B cell (primary cell): Measurements from ENCODE around the gene BANF2. TPM values are rescaled to one million over a fixed set of nuclear protein-coding genes. Genes with fewer than 3 reads are reported as not detected.
"Not testable (repeated sequence)": the region's sequence is repeated elsewhere in the genome, so short reads cannot be mapped to it uniquely, and the experiment has no call there.

Experiments used
- ATAC-seq: fragments of 200-7000 bp; cut with Tn5 transposase; one replicate; pipeline ENCODE4 v1.10.0; 2021; ENCODE audit warnings: low read depth, mild to moderate bottlenecking, moderate number of reproducible peaks, moderate library complexity
- CTCF ChIA-PET: fragments of 350-600 bp; sonication (Branson Sonifier 250); formaldehyde crosslinking; loops from one replicate; lab custom pipeline; 2021; ENCODE audit warnings: antibody characterized with exemption, inconsistent platforms; lab: Charles Lee
- POLR2A ChIA-PET: fragments of 350-600 bp; sonication (Branson Sonifier 250); formaldehyde crosslinking; loops from one replicate; lab custom pipeline; 2021; ENCODE audit warnings: antibody characterized with exemption; lab: Charles Lee
- DNase-seq: peaks from one replicate; pipeline ENCODE4 v3.0.0; 2013
- H2AFZ ChIP-seq: 2 replicates; pipeline ENCODE4 v1.6.1; 2012; ENCODE audit warnings: mild to moderate bottlenecking, low read depth, low read length; ENCODE audit not compliant: insufficient read depth, poor library complexity, severe bottlenecking
- H3K27ac ChIP-seq, 2 donors: 1 replicate in 1 of 2; 2 replicates in 1 of 2; pipeline ENCODE4 v1.5.1; 2012 to 2013; ENCODE audit warnings: low read length in 2 of 2, mild to moderate bottlenecking in 2 of 2, moderate library complexity in 1 of 2
- H3K27me3 ChIP-seq, 4 experiments: fragments of 200-600 bp in 1 of 4; sonication (generic) in 1 of 4; replicated peaks in 1 of 4; 1 replicate in 2 of 4; 2 replicates in 2 of 4; pipeline versions ENCODE4 v1.6.1 to v1.7.0; 2013 to 2016; ENCODE audit warnings: low read length in 3 of 4, mild to moderate bottlenecking in 2 of 4, mixed read lengths in 1 of 4, moderate library complexity in 1 of 4; ENCODE audit not compliant: insufficient read depth in 4 of 4, control insufficient read depth in 3 of 4; ENCODE audit errors: control extremely low read depth in 1 of 4
- H3K36me3 ChIP-seq, 2 experiments: replicated peaks in 1 of 2; 1 replicate in 1 of 2; 2 replicates in 1 of 2; pipeline versions ENCODE4 v1.6.1 to v1.7.1; 2013; ENCODE audit warnings: low read length in 1 of 2; ENCODE audit not compliant: insufficient read depth in 2 of 2, control insufficient read depth in 1 of 2; ENCODE audit errors: control extremely low read depth in 1 of 2, extremely low read depth in 1 of 2
- H3K4me1 ChIP-seq, 2 donors: fragments of 200-600 bp in 1 of 2; sonication (generic) in 1 of 2; 1 replicate in 1 of 2; 2 replicates in 1 of 2; pipeline versions ENCODE4 v1.5.1 to v1.6.1; 2013 to 2017; ENCODE audit warnings: low read length in 2 of 2; ENCODE audit not compliant: control insufficient read depth in 2 of 2, insufficient read depth in 2 of 2
- H3K4me2 ChIP-seq: replicated peaks from 2 replicates; pipeline ENCODE3; 2012; ENCODE audit warnings: mild to moderate bottlenecking, low read depth, low read length; ENCODE audit not compliant: poor library complexity, severe bottlenecking
- H3K4me3 ChIP-seq, 5 experiments: fragments of 200-600 bp in 1 of 5; sonication (generic) in 1 of 5; 1 replicate in 3 of 5; 2 replicates in 2 of 5; pipeline versions ENCODE4 v1.5.1 to v1.7.0; 2011 to 2016; ENCODE audit warnings: low read length in 4 of 5, mild to moderate bottlenecking in 4 of 5, low read depth in 2 of 5, control low read depth in 1 of 5, moderate library complexity in 1 of 5; ENCODE audit not compliant: insufficient read depth in 1 of 5; ENCODE audit errors: control extremely low read depth in 1 of 5, extremely low read depth in 1 of 5
- H3K79me2 ChIP-seq: fragments of 200-600 bp; sonication (generic); one replicate; pipeline ENCODE4 v1.6.0; 2016; ENCODE audit warnings: low read length; ENCODE audit not compliant: control insufficient read depth, insufficient read depth
- H3K9ac ChIP-seq: fragments of 200-600 bp; sonication (generic); 2 replicates; pipeline ENCODE4 v1.6.1; 2017; ENCODE audit warnings: mild to moderate bottlenecking, low read length, moderate library complexity
- H3K9me3 ChIP-seq, 3 donors: one replicate each; pipeline versions ENCODE4 v1.6.1 to v1.7.1; 2013; ENCODE audit warnings: low read length in 2 of 3; ENCODE audit not compliant: control insufficient read depth in 2 of 3, insufficient read depth in 1 of 3; ENCODE audit errors: control extremely low read depth in 1 of 3
- H4K20me1 ChIP-seq: 2 replicates; pipeline ENCODE4 v1.6.0; 2012; ENCODE audit warnings: mild to moderate bottlenecking, low read length; ENCODE audit not compliant: insufficient read depth, control insufficient read depth, poor library complexity, severe bottlenecking
- H3K27ac Mint-ChIP-seq: one replicate; pipeline ENCODE4 v1.8.0; 2021; ENCODE audit warnings: mixed read lengths
- H3K27me3 Mint-ChIP-seq: one replicate; pipeline ENCODE4 v1.8.0; 2021; ENCODE audit warnings: mixed read lengths
- H3K4me1 Mint-ChIP-seq: one replicate; pipeline ENCODE4 v1.8.0; 2021; ENCODE audit warnings: mixed read lengths
- H3K4me3 Mint-ChIP-seq: one replicate; pipeline ENCODE4 v1.8.0; 2021; ENCODE audit warnings: mixed read lengths
- H3K9me3 Mint-ChIP-seq: one replicate; pipeline ENCODE4 v1.8.0; 2022; ENCODE audit warnings: mixed read lengths; ENCODE audit not compliant: insufficient read depth
- CTCF ChIP-seq: fragments of 200-600 bp; IDR thresholded peaks from one replicate; pipeline ENCODE4 v1.8.0; 2022; ENCODE audit warnings: antibody characterized with exemption, mild to moderate bottlenecking
- EZH2 ChIP-seq: IDR thresholded peaks from 2 replicates; pipeline ENCODE4 v1.6.1; 2012; ENCODE audit warnings: borderline replicate concordance, low read depth, mild to moderate bottlenecking, moderate library complexity, low read length; ENCODE audit not compliant: insufficient read depth, poor library complexity, severe bottlenecking
- WGBS: methylation state at CpG from one replicate; pipeline ENCODE4 v1.1.5; 2013; ENCODE audit warnings: missing lambda C conversion rate; ENCODE audit not compliant: insufficient coverage; 5-methylcytosine and 5-hydroxymethylcytosine counted together
- intact Hi-C: fragments of 100-400 bp; cut with micrococcal nuclease; formaldehyde crosslinking; loops from one replicate; pipeline ENCODE4 v1.10.0; 2022
- polyA plus RNA-seq: library from polyadenylated mRNA; depleted of rRNA; stranded (reverse); fragments of >200 nt; gene quantifications from 2 replicates; pipeline ENCODE4 v1.2.3, GENCODE V29; 2012
- total RNA-seq, 2 donors: library from RNA; stranded (reverse); fragments of 120-200 nt in 1 of 2; gene quantifications; 1 replicate in 1 of 2; 2 replicates in 1 of 2; pipeline versions ENCODE4 v1.2.3 to v1.2.4, GENCODE V29; 2013 to 2022

The BANF2 gene
- total and polyA plus RNA-seq, 2 donors (not counting 1 experiment from before 2014, with no cell fraction given): not detected

DNA sequence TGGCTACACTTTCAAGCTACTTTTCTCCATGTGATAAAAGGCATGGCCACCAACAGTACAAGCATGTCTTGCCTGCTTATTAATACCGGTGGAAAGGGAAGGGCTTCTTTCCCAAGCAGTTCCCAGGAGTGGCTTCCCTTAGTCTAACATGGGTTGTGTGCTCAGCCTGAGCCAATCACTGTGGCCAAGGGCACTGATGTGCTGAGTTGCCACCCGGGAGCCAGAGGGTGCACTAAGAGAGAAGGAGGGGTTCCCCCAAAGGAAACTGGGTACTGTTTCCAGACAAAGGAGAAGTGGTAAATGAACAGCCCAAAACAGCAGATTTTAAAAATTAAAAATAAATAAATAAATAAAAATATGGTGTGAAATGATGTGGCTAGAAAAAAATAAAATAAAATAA lies 68.5 kb downstream of the BANF2 start:
- H3K27ac ChIP-seq: no peak overlapping the region
- H3K36me3 ChIP-seq: no peaks in the 10 kb centered on the region
- no peaks in the 10 kb centered on the region for H4K20me1 ChIP-seq
- H3K4me2 ChIP-seq: no peak overlapping the region
- intact Hi-C loops: no loop called here
- peak; percentile 19 for DNase-seq
- Mint-ChIP-seq H3K27ac (no peak overlapping the region), H3K4me1 (peaks cover 3% of the 10 kb centered on the region), H3K4me3 (no peak overlapping the region), H3K9me3 (no peaks in the 10 kb centered on the region), H3K27me3 (peaks cover 15% of the 10 kb centered on the region)
- CTCF ChIA-PET: no interaction called here
- H3K4me1 ChIP-seq: peaks cover 0 to 3% of the 10 kb centered on the region in 2 donors
- H3K4me3 ChIP-seq: no peak overlapping the region
- POLR2A ChIA-PET: no interaction called here
- TF ChIP-seq CTCF: no peak
- no peak for TF ChIP-seq EZH2
- H3K9ac ChIP-seq: no peak overlapping the region
- H2AFZ ChIP-seq: no peak overlapping the region
- H3K9me3 ChIP-seq: peaks cover 0 to 8% (median 0%) of the 10 kb centered on the region in 3 donors
- 14% methylated on average over 1 of the region's 2 CpGs for WGBS
- no peak for ATAC-seq
- H3K27me3 ChIP-seq: peaks cover 0 to 9% (median 0%) of the 10 kb centered on the region in 4 experiments
- no peaks in the 10 kb centered on the region for H3K79me2 ChIP-seq

DNA sequence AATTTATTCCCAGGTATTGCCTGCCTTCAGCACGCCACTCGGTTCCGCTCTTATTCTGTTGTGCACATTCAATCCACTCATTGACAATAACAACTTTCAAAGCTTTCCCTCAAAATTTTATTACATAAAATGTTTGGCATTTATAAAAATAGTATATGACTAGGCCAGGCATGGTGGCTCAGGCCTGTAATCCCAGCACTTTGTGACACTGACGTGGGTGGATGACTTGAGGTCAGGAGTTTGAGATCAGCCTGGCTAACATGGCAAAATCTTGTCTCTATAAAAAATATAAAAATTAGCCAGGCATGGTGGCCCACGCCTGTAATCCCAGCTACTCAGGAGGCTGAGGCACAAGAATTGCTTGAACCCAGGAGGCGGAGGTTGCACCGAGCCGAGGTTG lies 70.0 kb downstream of the BANF2 start:
- H3K27me3 Mint-ChIP-seq: peaks cover 10% of the 10 kb centered on the region
- H3K79me2 ChIP-seq, H3K4me3 ChIP-seq, H3K9me3 ChIP-seq, H3K27ac ChIP-seq, H3K27ac Mint-ChIP-seq, H3K36me3 ChIP-seq, H3K4me1 ChIP-seq, H3K4me1 Mint-ChIP-seq, H3K27me3 ChIP-seq, H3K9me3 Mint-ChIP-seq, CTCF ChIA-PET, intact Hi-C loops, H2AFZ ChIP-seq, H3K4me3 Mint-ChIP-seq, H3K4me2 ChIP-seq, H4K20me1 ChIP-seq, ATAC-seq, DNase-seq, H3K9ac ChIP-seq: not testable (repeated sequence)
- POLR2A ChIA-PET: interaction anchor here (0.7 kb wide), 1 partner anchor 22 kb away, joined by 3 read pairs; no protein-coding TSS in a partner anchor
- 100% methylated on average over 2 of the region's 8 CpGs for WGBS
